Mucosa of rectum (tissue), 2 donors: ENCODE measurements around the gene CYB561D1.
"Not testable (repeated sequence)": the region's sequence is repeated elsewhere in the genome, so short reads cannot be mapped to it uniquely, and the experiment has no call there.

Experiments used
- H3K27ac ChIP-seq, 2 donors: one replicate each; pipeline ENCODE4 v1.7.0; 2013; ENCODE audit warnings: inconsistent platforms in 2 of 2, low read depth in 2 of 2, low read length in 2 of 2
- H3K27me3 ChIP-seq, 2 donors: one replicate each; pipeline ENCODE4 v1.7.0; 2013; ENCODE audit warnings: low read length in 2 of 2; ENCODE audit not compliant: control insufficient read depth in 2 of 2, insufficient read depth in 2 of 2
- H3K36me3 ChIP-seq, 2 donors: one replicate each; pipeline ENCODE4 v1.7.0; 2013; ENCODE audit warnings: low read length in 2 of 2; ENCODE audit not compliant: control insufficient read depth in 2 of 2, insufficient read depth in 2 of 2
- H3K4me1 ChIP-seq, 2 donors: one replicate each; pipeline ENCODE4 v1.7.0; 2013; ENCODE audit warnings: low read length in 2 of 2, mild to moderate bottlenecking in 1 of 2; ENCODE audit not compliant: control insufficient read depth in 2 of 2, insufficient read depth in 2 of 2
- H3K4me3 ChIP-seq, 2 donors: one replicate each; pipeline ENCODE4 v1.7.0; 2013; ENCODE audit warnings: low read length in 2 of 2
- H3K9ac ChIP-seq, 2 donors: one replicate each; pipeline ENCODE4 v1.7.0; 2013; ENCODE audit warnings: low read length in 2 of 2, low read depth in 1 of 2, mild to moderate bottlenecking in 1 of 2
- H3K9me3 ChIP-seq, 2 donors: one replicate each; pipeline ENCODE4 v1.7.0; 2013; ENCODE audit warnings: low read length in 2 of 2; ENCODE audit not compliant: control insufficient read depth in 2 of 2
- donor health status: healthy.
- donor health status: Normal muscosa, but diverticular disease.

Gene CYB561D1

GRCh38 chr1:109468061-109468460 is 25.8 kb upstream of the CYB561D1 start:
- H3K9ac ChIP-seq = no peak overlapping the region
- H3K4me3 ChIP-seq = no peak overlapping the region
- H3K27me3 ChIP-seq = peaks cover 35 to 50% of the 10 kb centered on the region in 2 donors
- H3K36me3 ChIP-seq = no peaks in the 10 kb centered on the region
- no peak overlapping the region for H3K27ac ChIP-seq
- H3K4me1 ChIP-seq = peaks cover 2 to 5% of the 10 kb centered on the region in 2 donors
- no peaks in the 10 kb centered on the region for H3K9me3 ChIP-seq

- Histone ChIP-seq H3K27me3 (peaks cover 38 to 49% of the 10 kb centered on the region in 2 donors), H3K4me3 (no peak overlapping the region), H3K36me3 (no peaks in the 10 kb centered on the region), H3K9me3 (no peaks in the 10 kb centered on the region), H3K4me1 (peaks cover 2 to 5% of the 10 kb centered on the region in 2 donors), H3K27ac (no peak overlapping the region), H3K9ac (no peak overlapping the region)
These were observed 25.0 kb upstream of the CYB561D1 start for GRCh38 chr1:109468903-109469302.

DNA sequence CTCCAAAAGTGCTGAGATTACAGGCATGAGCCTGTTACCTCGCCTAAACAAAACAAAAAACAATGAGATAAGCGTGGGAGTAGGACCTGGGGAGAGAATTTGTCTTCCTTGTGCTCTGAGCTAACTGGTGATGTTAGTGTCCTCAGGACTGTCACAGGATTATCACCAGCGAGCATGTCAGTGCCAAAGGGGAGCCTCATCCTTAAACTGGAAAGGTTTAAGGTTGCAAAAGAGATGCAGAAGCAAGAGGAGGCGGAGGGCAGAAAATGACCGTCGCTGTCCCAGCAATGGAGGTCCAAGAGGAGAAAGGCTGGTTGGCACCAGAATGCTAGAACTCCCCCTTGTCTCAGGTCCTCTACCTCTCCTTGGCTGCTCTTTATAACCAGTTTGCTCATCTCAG is 23.6 kb upstream of the CYB561D1 start:
- Histone ChIP-seq H3K27ac (no peak overlapping the region), H3K9ac (no peak overlapping the region), H3K27me3 (peaks cover 30 to 39% of the 10 kb centered on the region in 2 donors), H3K4me1 (peaks cover 2 to 5% of the 10 kb centered on the region in 2 donors), H3K9me3 (no peaks in the 10 kb centered on the region), H3K36me3 (no peaks in the 10 kb centered on the region), H3K4me3 (no peak overlapping the region)

DNA sequence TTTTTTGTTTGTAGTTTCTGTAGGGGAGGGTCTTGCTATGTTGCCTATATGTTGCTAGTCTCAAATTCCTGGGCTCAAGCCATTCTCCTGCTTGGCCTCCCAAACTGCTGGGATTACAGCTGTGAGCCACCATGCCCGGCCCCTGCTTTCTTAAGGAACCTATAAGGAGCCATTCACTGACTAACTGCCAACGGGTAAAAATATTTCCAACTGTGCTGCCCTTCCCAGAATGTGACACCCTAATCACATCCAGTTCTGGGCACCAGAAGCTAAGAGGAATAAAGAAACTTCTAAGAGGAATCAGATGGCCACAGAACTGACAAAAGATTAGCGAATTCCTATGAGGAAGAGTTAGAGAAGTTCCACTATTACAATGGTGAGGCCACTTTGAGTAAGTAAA is 21.1 kb upstream of the CYB561D1 start:
- Histone ChIP-seq H3K27me3 (peaks cover 23 to 24% of the 10 kb centered on the region in 2 donors), H3K4me3 (no peak overlapping the region), H3K36me3 (no peaks in the 10 kb centered on the region), H3K4me1 (no peaks in the 10 kb centered on the region), H3K27ac (no peak overlapping the region), H3K9ac (no peak overlapping the region), H3K9me3 (no peaks in the 10 kb centered on the region)

DNA sequence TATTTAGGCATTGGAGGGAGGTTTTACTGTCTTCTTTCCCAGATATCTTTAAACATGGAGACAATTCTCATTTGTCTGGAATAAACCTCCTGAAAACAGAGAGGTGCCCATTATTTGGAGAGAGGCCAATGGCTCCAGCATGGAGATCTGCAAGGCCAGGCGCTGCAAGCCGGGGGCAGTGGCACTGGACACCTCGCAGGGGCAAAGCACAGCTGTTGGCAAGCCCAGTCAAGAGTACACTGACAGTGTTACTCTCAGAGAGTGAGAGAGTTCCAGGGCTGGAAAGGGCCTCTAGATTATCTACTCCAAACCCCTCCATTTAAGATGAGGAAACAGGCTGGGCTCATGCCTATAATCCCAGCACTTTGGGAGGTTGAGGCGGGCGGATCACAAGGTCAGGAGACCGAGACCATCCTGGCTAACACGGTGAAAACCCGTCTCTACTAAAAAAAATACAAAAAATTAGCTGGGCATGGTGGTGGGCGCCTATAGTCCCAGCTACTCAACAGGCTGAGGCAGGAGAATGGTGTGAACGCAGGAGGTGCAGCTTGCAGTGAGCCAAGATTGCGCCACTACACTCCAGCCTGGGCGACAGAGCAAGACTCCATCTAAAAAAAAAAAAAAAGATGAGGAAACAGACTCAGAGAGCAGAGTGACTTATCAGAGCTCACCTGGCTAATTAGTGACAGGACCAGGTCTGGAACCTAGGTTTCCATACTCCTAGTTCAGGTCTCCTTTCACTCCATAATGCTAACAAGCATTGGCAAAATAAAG is 20.4 kb upstream of the CYB561D1 start:
- not testable (repeated sequence) for H3K9ac ChIP-seq, H3K4me3 ChIP-seq
- H3K27me3 ChIP-seq = peaks cover 16 to 19% of the 10 kb centered on the region in 2 donors

GRCh38 chr1:109474697-109475096 is 19.2 kb upstream of the CYB561D1 start:
- Histone ChIP-seq H3K4me1 (no peaks in the 10 kb centered on the region), H3K27me3 (peaks cover 12% of the 10 kb centered on the region in 2 donors)

More for the DNA sequence above, 20.4 kb upstream of the CYB561D1 start:
- not testable (repeated sequence) for H3K9me3 ChIP-seq, H3K4me1 ChIP-seq, H3K36me3 ChIP-seq, H3K27ac ChIP-seq

DNA sequence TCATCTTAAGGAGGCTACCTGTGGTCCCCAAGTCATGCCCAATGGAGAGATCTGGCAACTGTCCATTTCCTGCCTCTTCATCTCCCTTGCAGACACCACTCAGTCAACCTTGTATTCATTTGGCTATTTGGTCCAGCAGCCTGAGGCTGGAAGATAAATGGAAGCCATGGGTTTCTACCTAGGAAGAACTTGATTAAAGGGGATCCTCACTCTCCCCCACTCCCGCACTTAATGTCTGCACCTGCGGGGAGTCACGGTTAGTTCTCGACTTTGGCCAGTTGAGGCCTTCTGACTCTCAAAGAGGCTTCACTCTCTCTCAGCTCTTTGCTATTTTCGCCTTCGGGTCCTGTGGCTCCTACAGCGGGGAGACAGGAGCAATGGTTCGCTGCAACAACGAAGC is 18.6 kb upstream of the CYB561D1 start:
- H3K27me3 ChIP-seq = peaks cover 7% of the 10 kb centered on the region in 2 donors
- no peaks in the 10 kb centered on the region for H3K9me3 ChIP-seq

More at GRCh38 chr1:109474697-109475096, 19.2 kb upstream of the CYB561D1 start:
- no peak overlapping the region for H3K4me3 ChIP-seq
- H3K27ac ChIP-seq = no peak overlapping the region
- no peaks in the 10 kb centered on the region for H3K9me3 ChIP-seq
- H3K36me3 ChIP-seq = no peaks in the 10 kb centered on the region
- no peak overlapping the region for H3K9ac ChIP-seq

DNA sequence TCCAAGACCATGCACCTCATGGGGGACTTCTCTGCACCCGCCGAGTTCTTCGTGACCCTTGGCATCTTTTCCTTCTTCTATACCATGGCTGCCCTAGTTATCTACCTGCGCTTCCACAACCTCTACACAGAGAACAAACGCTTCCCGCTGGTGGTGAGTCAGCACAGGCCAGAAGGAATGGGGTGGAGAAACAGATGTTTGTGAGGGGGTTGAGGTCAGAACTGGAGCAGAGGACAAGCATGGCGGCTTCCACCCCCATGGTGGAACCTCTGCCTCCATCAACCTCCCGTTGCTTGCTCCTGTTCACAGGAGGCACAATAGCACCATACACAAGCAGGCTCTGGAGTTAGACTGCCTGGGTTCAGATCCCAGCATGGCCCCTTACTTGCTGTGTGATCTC is 17.1 kb upstream of the CYB561D1 start:
- H3K4me1 ChIP-seq = no peaks in the 10 kb centered on the region
- peaks cover 0 to 6% of the 10 kb centered on the region in 2 donors for H3K27me3 ChIP-seq
- no peak overlapping the region for H3K27ac ChIP-seq
- H3K36me3 ChIP-seq = no peaks in the 10 kb centered on the region
- no peaks in the 10 kb centered on the region for H3K9me3 ChIP-seq
- no peak overlapping the region for H3K4me3 ChIP-seq
- no peak overlapping the region for H3K9ac ChIP-seq

More for the DNA sequence above, 18.6 kb upstream of the CYB561D1 start:
- H3K4me3 ChIP-seq = no peak overlapping the region
- H3K36me3 ChIP-seq = no peaks in the 10 kb centered on the region
- no peak overlapping the region for H3K27ac ChIP-seq
- H3K4me1 ChIP-seq = no peaks in the 10 kb centered on the region
- H3K9ac ChIP-seq = no peak overlapping the region

DNA sequence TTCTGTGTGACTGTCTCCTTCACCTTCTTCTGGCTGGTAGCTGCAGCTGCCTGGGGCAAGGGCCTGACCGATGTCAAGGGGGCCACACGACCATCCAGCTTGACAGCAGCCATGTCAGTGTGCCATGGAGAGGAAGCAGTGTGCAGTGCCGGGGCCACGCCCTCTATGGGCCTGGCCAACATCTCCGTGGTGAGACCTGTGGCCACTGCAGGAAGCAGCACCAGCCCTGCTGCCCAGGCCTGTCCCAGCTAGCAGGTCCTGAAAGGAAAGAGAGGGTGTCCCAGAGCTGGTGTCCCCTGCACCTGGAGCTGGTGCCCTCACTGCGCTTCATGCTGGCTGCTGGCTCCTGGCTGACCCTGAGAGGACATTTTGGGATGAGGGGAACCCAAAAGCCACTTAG is 16.1 kb upstream of the CYB561D1 start:
- Histone ChIP-seq H3K36me3 (no peaks in the 10 kb centered on the region), H3K9me3 (no peaks in the 10 kb centered on the region), H3K27me3 (peaks cover 0 to 6% of the 10 kb centered on the region in 2 donors), H3K9ac (no peak overlapping the region), H3K4me1 (peaks cover 0 to under 1% of the 10 kb centered on the region in 2 donors), H3K27ac (no peak overlapping the region), H3K4me3 (no peak overlapping the region)

DNA sequence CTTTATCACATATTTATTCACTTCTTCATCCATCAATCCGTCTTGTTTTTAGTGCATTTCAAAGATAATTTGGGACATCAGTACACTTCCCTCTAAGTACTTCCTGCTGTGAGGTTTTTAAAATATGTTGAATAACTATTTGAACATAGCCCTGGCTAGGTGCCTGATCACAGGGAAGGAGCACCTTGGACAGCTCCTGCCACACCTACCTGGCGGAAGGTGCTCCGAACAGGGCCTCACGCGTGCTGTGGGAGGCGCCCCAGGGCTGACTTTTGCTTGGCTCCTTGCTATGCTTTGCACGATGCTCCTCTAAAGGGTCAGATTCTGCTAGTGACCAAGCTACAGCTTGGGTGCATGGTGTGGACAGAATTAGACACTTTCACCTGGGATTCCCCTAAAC is 15.1 kb upstream of the CYB561D1 start:
- Histone ChIP-seq H3K9ac (no peak overlapping the region), H3K27me3 (peaks cover 2 to 3% of the 10 kb centered on the region in 2 donors), H3K4me1 (peaks cover 6 to 7% of the 10 kb centered on the region in 2 donors), H3K9me3 (no peaks in the 10 kb centered on the region), H3K27ac (no peak overlapping the region), H3K4me3 (no peak overlapping the region), H3K36me3 (no peaks in the 10 kb centered on the region)
